CD4-positive, alpha-beta T cell treated with Interleukin-12 subunit alpha and Interleukin-12 subunit beta, for 1 hour (primary cell): Measurements from ENCODE around the gene LRRC18.

Experiments used
- DNase-seq: peaks from one replicate; pipeline ENCODE4 v3.0.0-alpha.2; 2020

Gene LRRC18

DNA sequence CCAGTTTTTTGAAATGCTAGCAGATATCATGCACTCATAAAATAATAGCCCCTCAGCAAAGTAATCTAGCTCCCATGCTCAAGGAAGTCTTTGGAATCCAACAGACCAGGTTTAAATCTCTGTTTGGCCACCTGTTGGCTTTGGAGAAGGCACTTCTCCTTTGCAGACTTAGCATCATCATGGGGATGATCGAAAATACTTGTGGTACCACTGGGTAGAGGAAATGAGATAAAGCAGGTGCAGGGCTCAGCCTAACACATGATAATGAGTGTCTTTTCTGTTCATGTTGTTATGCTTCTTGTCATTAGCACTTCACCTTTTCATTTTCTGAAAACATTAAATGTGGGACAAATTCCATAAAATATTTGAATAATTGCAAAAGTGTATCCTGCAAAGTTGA is 67.4 kb downstream of the LRRC18 start:
- DNase-seq = no peak
